ENCODE data around the gene PFKFB4.
A peak's percentile ranks its signal among the peaks of the same experiment; 100 is the strongest.

PFKFB4 gene

DNA sequence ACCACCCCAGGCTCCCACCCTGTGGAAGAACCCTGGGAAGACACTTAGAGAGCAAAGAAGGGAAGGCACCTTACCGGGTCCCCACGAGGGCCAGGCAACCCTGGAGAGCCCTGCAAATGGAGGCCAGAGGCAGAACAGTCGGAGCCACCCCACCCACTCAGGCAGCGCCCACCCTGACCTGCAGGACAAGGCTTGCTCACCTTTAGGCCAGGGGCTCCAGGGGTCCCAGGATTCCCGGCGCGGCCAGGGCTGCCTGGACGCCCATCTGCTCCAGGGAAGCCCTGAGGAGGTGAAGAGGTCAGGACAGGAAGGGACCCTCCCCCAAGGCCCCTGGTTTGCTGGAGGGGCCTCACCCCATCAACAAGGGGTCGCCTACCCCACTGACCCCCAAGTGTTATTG, 28.2 kb upstream of the PFKFB4 start:
- DNase-seq = no peak

- DNase-seq = no peak
Measured at GRCh38 chr3:48581621-48582481, 25.2 kb upstream of the PFKFB4 start.

- DNase-seq = no peak
Measured at GRCh38 chr3:48576647-48577046, 20.0 kb upstream of the PFKFB4 start.

GRCh38 chr3:48575366-48575765, 18.8 kb upstream of the PFKFB4 start:
- no peak for DNase-seq

DNA sequence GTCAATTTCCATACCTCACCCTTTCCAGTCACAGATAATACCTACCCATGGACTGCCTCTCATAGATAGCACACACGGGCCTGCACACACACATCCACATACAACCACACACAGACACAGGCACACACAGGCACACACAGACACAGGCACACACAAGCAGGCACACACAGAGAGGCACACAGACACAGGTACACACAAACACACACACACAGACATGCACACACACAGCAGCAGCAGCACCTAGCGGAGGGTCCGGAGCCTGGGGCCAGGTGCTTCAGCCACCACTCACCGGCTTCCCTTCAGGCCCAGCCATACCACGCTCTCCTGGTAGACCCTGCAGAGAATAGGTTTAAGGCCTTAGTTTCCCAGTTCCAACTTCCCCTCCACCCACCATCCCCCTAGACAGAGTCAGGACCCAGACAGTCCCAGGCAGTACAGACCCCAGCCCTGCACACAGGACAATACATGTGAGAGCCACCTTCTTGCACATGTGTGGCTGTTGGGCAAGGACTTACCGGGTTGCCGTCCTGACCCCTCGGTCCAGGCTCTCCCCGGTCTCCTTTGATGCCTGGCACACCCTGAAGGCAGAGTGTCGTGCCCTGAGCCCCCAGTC, 17.5 kb upstream of the PFKFB4 start:
- no peak for DNase-seq

GRCh38 chr3:48572517-48572916, 15.9 kb upstream of the PFKFB4 start:
- no peak for DNase-seq

GRCh38 chr3:48571938-48572337, 15.3 kb upstream of the PFKFB4 start:
- no peak for DNase-seq

GRCh38 chr3:48569808-48570450, 13.3 kb upstream of the PFKFB4 start:
- DNase-seq = no peak

DNA sequence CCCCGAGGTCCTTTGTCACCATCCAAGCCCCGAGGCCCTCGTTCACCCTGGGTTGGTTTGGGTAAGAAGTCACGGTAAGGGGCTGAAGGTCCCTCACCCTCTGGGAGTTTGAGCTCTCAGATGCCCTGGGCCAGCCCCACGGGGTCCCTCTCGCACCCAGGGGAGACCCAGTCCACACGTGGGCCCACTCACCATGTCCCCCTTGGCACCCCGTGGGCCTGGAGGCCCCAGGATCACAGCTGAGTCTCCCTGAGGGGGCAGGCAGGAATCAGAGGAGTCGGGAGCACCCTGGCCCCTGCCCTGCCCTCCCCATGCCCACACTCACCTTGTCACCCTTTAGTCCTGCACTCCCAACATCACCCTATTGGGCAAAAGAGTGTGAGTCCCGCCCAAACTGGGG, 12.8 kb upstream of the PFKFB4 start:
- no peak for DNase-seq

GRCh38 chr3:48568476-48568875, 11.9 kb upstream of the PFKFB4 start:
- no peak for DNase-seq

- DNase-seq = no peak
Measured at GRCh38 chr3:48567500-48567899, 10.9 kb upstream of the PFKFB4 start.

DNA sequence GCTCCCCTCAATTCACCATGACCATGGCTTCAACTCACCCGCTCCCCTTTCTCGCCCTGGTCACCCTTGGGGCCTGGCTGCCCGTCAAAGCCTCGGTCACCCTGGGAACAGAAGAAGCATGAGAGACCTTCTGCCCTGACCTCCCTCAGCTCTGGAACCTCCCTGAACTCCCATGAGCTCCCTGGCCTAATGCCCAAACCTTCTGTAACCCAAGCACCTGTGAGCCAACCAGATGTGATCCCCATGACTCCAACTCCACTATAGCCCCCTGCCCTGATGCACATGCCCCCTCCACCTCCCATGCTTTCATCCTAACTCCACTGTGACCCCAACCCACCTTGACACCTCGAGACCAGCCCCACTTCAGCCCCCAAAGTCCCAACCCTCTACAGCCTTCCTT, 10.5 kb upstream of the PFKFB4 start:
- no peak for DNase-seq

DNA sequence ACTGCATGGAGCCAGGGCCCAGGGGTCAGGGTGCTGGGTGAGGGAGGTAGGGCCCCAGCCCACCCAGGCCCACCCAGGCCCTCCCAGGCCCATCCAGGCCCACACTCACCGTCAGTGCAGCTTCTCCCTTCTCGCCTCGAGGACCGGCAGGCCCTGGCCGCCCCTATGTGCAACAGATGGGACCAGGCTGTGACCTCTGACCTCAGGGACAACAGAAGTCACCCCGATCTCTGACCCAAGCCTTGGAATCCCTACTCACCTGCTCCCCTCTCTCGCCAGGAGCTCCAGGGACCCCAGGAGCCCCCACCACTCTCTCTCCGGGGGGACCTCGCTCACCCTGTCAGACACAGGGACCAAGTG, 9.8 kb upstream of the PFKFB4 start:
- DNase-seq = no peak

DNA sequence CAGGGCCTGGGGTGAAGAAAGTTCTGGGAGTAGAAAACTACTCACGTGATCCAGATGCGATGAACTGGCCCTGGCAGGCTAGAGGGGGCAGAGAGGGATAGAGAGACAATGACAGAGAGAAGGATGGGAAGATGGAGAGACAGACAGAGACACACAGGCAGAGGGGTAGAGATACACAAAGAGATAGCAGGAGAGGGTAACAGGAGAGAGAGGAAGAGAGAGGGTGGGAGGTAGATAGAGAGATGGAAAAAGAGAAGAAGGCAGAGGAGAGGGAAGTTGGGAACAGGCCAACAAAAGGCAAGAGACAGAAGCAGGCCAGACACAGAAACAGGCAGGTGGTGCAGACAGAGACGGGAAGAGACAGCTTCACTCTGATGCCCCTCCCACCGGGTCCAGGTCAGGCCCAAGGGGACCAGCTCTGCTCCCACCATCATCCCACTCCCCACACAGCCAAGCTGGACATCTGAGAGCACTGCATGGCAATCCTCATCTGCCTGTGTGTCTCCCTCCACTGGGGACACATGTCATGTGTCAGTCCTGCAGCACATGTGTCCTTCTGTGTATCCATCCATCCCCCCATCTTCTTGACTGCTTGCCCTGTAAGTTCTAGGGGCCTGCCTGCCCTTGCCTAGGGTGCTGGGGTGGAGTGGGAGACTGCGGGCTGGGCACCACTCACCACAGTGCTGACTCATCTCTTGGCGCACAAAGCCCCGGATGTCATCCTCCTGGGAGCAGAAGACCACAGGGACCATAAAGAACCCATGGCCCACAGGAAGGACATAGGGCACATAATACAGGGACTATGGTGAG, 9.2 kb upstream of the PFKFB4 start:
- peak in 1 of 2 donors; percentile 27 for DNase-seq

DNA sequence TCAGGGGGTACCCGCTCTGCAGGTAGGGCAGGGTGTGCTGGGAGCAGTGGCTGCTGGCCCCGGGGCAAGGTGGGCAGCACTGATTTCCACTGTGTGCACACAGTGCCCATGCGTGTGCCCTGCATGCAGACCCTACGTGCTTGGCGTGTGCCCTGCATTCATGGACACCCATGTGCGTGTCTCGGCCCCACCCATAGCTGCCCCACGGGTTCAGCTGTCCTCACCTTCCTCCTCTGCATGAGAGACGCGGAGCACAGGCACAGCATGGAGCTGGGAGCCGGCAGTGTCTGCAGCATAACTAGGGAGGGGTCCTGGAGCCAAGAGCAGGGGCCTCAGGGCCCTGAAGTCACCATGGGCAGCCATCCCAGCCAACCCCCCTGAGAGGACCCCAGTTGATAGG, 8.6 kb upstream of the PFKFB4 start:
- DNase-seq = no peak

DNA sequence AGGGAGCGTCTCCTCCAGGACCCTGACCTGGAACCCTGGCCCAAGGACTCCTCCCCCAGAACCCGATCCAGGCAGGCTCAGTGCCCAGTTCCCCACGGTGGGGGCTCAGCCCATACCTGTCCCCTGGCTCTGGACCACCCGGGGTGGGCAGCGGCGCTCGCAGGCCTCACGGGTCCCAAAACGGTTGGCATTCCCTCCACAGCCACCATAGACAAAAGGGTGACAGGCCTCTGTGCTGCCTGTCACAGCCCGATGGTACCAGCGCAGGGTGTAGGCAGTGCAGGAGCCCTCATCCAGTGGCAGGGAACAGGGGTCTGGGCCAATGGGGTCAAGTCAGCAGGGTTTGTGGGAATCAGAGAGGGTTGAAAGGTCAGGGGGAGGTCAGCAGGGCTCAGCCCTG, 8.1 kb upstream of the PFKFB4 start:
- DNase-seq = no peak

DNA sequence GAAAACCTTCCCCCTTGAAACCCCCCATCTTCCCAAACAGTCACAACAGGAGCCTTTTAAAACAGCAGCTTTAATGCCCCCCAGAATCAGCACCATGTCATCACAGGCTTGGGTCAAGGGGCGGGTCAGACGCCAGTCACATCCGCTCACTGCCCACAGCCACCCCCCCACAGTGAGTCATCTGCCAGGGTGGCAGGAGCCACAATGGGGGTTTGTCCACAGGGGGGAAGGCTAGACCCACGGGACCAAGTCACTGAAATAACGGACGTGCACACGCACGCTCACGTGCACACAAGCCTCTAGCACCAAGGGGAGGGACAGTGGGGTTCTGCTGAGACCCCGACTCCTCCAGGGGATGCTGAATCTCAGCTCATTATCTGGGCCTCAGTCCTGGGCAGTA, 7.4 kb upstream of the PFKFB4 start:
- peak in 1 of 2 donors; percentile 73 for DNase-seq

DNA sequence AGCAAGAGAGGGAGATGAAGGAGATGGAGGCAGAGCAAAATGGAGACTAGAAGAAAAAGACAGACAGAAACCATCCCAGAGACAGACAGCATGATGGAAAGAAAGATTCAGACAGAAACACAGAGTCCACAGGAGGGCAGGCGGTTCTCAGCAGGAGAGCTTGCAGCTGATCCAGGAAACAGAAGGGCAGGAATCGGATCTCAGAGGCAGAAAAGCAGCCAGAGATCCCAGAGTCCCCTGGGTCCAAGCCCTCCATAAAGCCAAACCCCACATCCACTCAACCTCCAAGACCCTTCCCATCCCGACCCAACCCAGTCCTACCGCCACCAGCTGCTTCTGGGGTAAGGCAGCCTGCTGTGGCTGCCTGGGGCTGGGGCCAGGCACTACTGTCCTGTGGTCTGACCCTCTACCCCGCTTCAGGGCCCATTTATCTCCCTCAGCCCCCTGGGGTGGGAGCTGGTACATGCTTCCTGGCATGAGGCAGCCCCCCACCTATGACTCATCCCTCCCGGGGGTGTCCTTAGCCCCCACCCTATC, 6.8 kb upstream of the PFKFB4 start, which contains the start of gene UCN2:
Gene UCN2, minus strand, starts transcription at position 400 of the 537 bp plus-strand sequence. CDS start 657 bp downstream, outside the sequence.
- no peak for DNase-seq

GRCh38 chr3:48562367-48563095, 5.9 kb upstream of the PFKFB4 start:
- DNase-seq = no peak

DNA sequence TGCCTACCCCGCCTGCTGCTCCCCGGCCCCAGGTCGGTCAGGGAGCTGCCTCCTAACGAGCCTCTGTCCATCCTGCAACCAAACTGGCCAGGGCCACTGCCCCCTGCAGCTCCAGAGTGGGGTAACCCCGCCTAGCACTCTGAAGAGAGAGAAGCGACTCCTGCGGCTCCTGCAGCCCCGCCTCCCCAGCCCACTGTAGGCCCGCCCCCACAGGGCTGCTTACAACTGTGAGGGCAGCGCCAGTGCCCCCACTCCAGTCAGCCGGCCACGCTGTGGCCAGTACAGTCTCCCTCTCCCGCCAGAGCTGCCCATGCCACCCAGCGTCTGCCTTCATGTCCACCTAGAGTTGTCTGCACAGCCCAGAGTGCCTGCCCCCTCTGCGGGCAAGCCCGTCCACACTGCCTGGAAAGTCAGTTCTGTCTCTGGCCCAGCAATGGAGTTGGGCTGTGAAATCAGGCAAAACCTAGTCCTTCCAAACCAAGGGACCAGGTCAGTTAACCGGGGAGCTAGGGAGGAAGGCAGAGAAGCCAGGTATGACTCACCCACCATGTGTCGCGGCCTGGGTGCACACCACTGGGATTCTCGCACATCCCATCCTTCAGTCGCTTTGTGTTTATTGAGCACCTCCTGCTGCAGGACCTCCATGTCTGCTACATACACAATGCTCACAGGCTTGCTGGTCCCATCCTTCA, 4.6 kb upstream of the PFKFB4 start:
- peak in 1 of 2 donors; percentile 18 for DNase-seq

GRCh38 chr3:48560648-48561018, 4.0 kb upstream of the PFKFB4 start:
- DNase-seq = no peak
